OCI-LY1 (cell line): ENCODE data around the gene TRIM13.
"Not testable (repeated sequence)": the region's sequence is repeated elsewhere in the genome, so short reads cannot be mapped to it uniquely, and the experiment has no call there.

ENCODE experiments used
- H2AFZ ChIP-seq: fragments of 200-600 bp; sonication (generic), shearing (Covaris generic); 2 replicates; pipeline ENCODE4 v1.6.0; 2014; ENCODE audit warnings: antibody characterized with exemption, mild to moderate bottlenecking, low read length
- H3F3A ChIP-seq: fragments of 200-600 bp; sonication (generic), shearing (Covaris generic); 2 replicates; pipeline ENCODE4 v1.6.0; 2014; ENCODE audit warnings: mild to moderate bottlenecking, antibody characterized with exemption, low read length, moderate library complexity; ENCODE audit not compliant: insufficient read depth
- H3K27ac ChIP-seq: fragments of 200-600 bp; sonication (generic); 2 replicates; pipeline ENCODE4 v1.5.1; 2014; ENCODE audit warnings: low read length, mixed run types, mild to moderate bottlenecking, low read depth; ENCODE audit not compliant: poor library complexity, severe bottlenecking
- H3K27me3 ChIP-seq: fragments of 200-600 bp; sonication (generic); 2 replicates; pipeline ENCODE4 v1.6.0; 2014; ENCODE audit warnings: antibody characterized with exemption, mild to moderate bottlenecking, low read length, moderate library complexity; ENCODE audit not compliant: insufficient read depth
- H3K36me3 ChIP-seq: fragments of 200-600 bp; sonication (generic); 2 replicates; pipeline ENCODE4 v1.6.1; 2014; ENCODE audit warnings: mild to moderate bottlenecking, antibody characterized with exemption, low read length, moderate library complexity, mixed read lengths; ENCODE audit not compliant: insufficient read depth
- H3K4me1 ChIP-seq: fragments of 200-600 bp; sonication (generic); 2 replicates; pipeline ENCODE4 v1.5.1; 2014; ENCODE audit warnings: mild to moderate bottlenecking, low read length, moderate library complexity; ENCODE audit not compliant: insufficient read depth, severe bottlenecking
- H3K4me2 ChIP-seq: fragments of 200-600 bp; sonication (generic), shearing (Covaris generic); 2 replicates; pipeline ENCODE4 v1.6.1; 2014; ENCODE audit warnings: low read length
- H3K4me3 ChIP-seq: fragments of 200-600 bp; sonication (generic); 2 replicates; pipeline ENCODE4 v1.5.1; 2014; ENCODE audit warnings: low read length, low read depth, mild to moderate bottlenecking, mixed read lengths; ENCODE audit not compliant: poor library complexity, severe bottlenecking
- H3K79me2 ChIP-seq: fragments of 200-600 bp; shearing (Covaris generic); 2 replicates; pipeline ENCODE4 v1.6.1; 2016; ENCODE audit warnings: mixed run types, low read length, mixed read lengths; ENCODE audit not compliant: insufficient read depth
- H3K9ac ChIP-seq: fragments of 200-600 bp; sonication (generic), shearing (Covaris generic); 2 replicates; pipeline ENCODE4 v1.6.1; 2014; ENCODE audit warnings: mild to moderate bottlenecking, low read length, mixed read lengths
- H3K9me2 ChIP-seq: fragments of 200-600 bp; sonication (generic), shearing (Covaris generic); 2 replicates; pipeline ENCODE4 v1.6.1; 2014; ENCODE audit warnings: low read depth, mild to moderate bottlenecking, low read length, mixed read lengths
- H3K9me3 ChIP-seq: fragments of 200-600 bp; shearing (Covaris generic); 2 replicates; pipeline ENCODE4 v1.6.1; 2014; ENCODE audit warnings: low read length, mixed read lengths
- H4K20me1 ChIP-seq: fragments of 200-600 bp; sonication (generic), shearing (Covaris generic); 2 replicates; pipeline ENCODE4 v1.6.0; 2016; ENCODE audit warnings: mild to moderate bottlenecking, low read length; ENCODE audit not compliant: insufficient read depth
- EZH2 ChIP-seq: fragments of 200-600 bp; sonication (generic), shearing (Covaris generic); IDR thresholded peaks from 2 replicates; pipeline ENCODE4 v1.8.0; 2017; ENCODE audit warnings: borderline replicate concordance, mixed run types, mild to moderate bottlenecking, antibody characterized with exemption, low read length, moderate library complexity, mixed read lengths
- TF ChIP-seq, protein P1 (sequence below): fragments of 200-600 bp; sonication (generic), shearing (Covaris generic); IDR thresholded peaks from 2 replicates; pipeline ENCODE4 v1.5.1; 2017; ENCODE audit warnings: mild to moderate bottlenecking, antibody characterized with exemption, low read length, moderate library complexity, mixed read lengths

The TRIM13 gene

GRCh38 chr13:50060718-50061117 is 63.9 kb downstream of the TRIM13 start:
- TF ChIP-seq, protein P1, sequence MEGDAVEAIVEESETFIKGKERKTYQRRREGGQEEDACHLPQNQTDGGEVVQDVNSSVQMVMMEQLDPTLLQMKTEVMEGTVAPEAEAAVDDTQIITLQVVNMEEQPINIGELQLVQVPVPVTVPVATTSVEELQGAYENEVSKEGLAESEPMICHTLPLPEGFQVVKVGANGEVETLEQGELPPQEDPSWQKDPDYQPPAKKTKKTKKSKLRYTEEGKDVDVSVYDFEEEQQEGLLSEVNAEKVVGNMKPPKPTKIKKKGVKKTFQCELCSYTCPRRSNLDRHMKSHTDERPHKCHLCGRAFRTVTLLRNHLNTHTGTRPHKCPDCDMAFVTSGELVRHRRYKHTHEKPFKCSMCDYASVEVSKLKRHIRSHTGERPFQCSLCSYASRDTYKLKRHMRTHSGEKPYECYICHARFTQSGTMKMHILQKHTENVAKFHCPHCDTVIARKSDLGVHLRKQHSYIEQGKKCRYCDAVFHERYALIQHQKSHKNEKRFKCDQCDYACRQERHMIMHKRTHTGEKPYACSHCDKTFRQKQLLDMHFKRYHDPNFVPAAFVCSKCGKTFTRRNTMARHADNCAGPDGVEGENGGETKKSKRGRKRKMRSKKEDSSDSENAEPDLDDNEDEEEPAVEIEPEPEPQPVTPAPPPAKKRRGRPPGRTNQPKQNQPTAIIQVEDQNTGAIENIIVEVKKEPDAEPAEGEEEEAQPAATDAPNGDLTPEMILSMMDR = no peak
- no peak for TF ChIP-seq EZH2
- no peaks in the 10 kb centered on the region for H3K9me2 ChIP-seq
- no peaks in the 10 kb centered on the region for H3K9me3 ChIP-seq
- H3K27ac ChIP-seq = no peak overlapping the region
- H3K9ac ChIP-seq = no peak overlapping the region
- H2AFZ ChIP-seq = no peak overlapping the region
- H3K79me2 ChIP-seq = peaks cover 50% of the 10 kb centered on the region
- no peak overlapping the region for H3K4me3 ChIP-seq
- no peaks in the 10 kb centered on the region for H3K4me1 ChIP-seq
- H3K4me2 ChIP-seq = no peak overlapping the region
- peaks cover 88% of the 10 kb centered on the region for H3K36me3 ChIP-seq
- H4K20me1 ChIP-seq = no peaks in the 10 kb centered on the region
- peaks cover 2% of the 10 kb centered on the region; the same call in 1 of the 2 replicates for H3F3A ChIP-seq
- H3K27me3 ChIP-seq = no peaks in the 10 kb centered on the region

DNA sequence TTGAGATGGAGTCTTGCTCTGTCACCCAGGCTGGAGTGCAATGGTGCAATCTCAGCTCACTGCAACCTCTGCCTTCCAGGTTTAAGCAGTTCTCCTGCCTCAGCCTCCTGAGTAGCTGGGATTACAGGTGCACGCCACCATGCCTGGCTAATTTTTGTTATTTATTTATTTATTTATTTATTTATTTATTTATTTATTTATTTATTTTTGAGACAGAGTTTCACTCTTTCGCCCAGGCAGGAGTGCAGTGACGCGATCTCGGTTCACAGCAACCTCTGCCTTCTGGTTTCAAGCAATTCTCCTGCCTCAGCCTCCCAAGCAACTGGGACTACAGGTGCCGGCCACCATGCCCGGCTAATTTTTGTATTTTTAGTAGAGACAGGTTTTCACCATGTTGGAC is 65.5 kb downstream of the TRIM13 start:
- Histone ChIP-seq H3K36me3 (peaks cover 89% of the 10 kb centered on the region), H3K79me2 (peaks cover 61% of the 10 kb centered on the region)
- not testable (repeated sequence) for H3K9me2 ChIP-seq, H3K9ac ChIP-seq, H3K9me3 ChIP-seq, H3K27ac ChIP-seq, H3K4me2 ChIP-seq, H3K27me3 ChIP-seq, H3F3A ChIP-seq, H2AFZ ChIP-seq, H3K4me3 ChIP-seq, H4K20me1 ChIP-seq, H3K4me1 ChIP-seq

- Histone ChIP-seq H3F3A (no peaks in the 10 kb centered on the region), H2AFZ (no peak overlapping the region), H3K4me1 (no peaks in the 10 kb centered on the region), H3K4me2 (no peak overlapping the region), H3K36me3 (peaks cover 90% of the 10 kb centered on the region), H4K20me1 (no peaks in the 10 kb centered on the region), H3K27me3 (no peaks in the 10 kb centered on the region), H3K9me3 (no peaks in the 10 kb centered on the region), H3K4me3 (no peak overlapping the region), H3K9ac (no peak overlapping the region), H3K79me2 (peaks cover 82% of the 10 kb centered on the region), H3K27ac (no peak overlapping the region), H3K9me2 (no peaks in the 10 kb centered on the region)
- TF ChIP-seq, protein P1 = no peak
- TF ChIP-seq EZH2 = no peak
Measured at GRCh38 chr13:50065712-50066111, 68.9 kb downstream of the TRIM13 start.
